Vagina (tissue), 2 donors: ENCODE data around the gene KCNH1. TPM values are rescaled to one million over a fixed set of nuclear protein-coding genes. Genes with fewer than 3 reads are reported as not detected.

Source experiments
- DNase-seq, 2 donors: peaks; one replicate each; pipeline ENCODE4 v3.0.0-alpha.2; 2017; ENCODE audit errors: extremely low spot score in 2 of 2
- H3K27ac ChIP-seq: fragments of 200-600 bp; sonication (generic); one replicate; pipeline ENCODE4 v1.5.1; 2019
- H3K27me3 ChIP-seq: fragments of 200-600 bp; sonication (generic); one replicate; pipeline ENCODE4 v1.5.1; 2019
- H3K36me3 ChIP-seq, 2 donors: fragments of 200-600 bp; sonication (generic); one replicate each; pipeline ENCODE4 v1.5.1; 2017 to 2019
- H3K4me1 ChIP-seq: fragments of 200-600 bp; sonication (generic); one replicate; pipeline ENCODE4 v1.5.1; 2019
- H3K4me3 ChIP-seq, 2 donors: fragments of 200-600 bp; sonication (generic); 1 replicate in 1 of 2; 2 replicates in 1 of 2; pipeline ENCODE4 v1.5.1; 2016 to 2019
- H3K9me3 ChIP-seq: fragments of 200-600 bp; sonication (generic); one replicate; pipeline ENCODE4 v1.5.1; 2019
- POLR2A ChIP-seq, 2 donors: fragments of 450-650 bp; IDR thresholded peaks; one replicate each; pipeline ENCODE4 v1.6.1; 2017; ENCODE audit warnings: antibody characterized with exemption in 2 of 2, mild to moderate bottlenecking in 2 of 2, moderate library complexity in 2 of 2
- POLR2AphosphoS5 ChIP-seq, 2 donors: sonication (generic); formaldehyde crosslinking; IDR thresholded peaks; one replicate each; pipeline ENCODE4 v1.9.0; 2017; ENCODE audit warnings: antibody characterized with exemption in 2 of 2, mild to moderate bottlenecking in 2 of 2, low read depth in 1 of 2; ENCODE audit not compliant: insufficient read depth in 1 of 2
- intact Hi-C: fragments of 100-400 bp; cut with DNase I; formaldehyde crosslinking; loops from one replicate; pipeline ENCODE4 v1.15.1; 2023
- total RNA-seq: library from RNA; depleted of rRNA; stranded (reverse); fragments of >200 nt; gene quantifications from one replicate; pipeline ENCODE4 v1.2.3, GENCODE V29; 2016
- TF ChIP-seq, protein P1 (sequence below), 3 experiments: fragments of 450-650 bp in 2 of 3; fragments of 200-600 bp in 1 of 3; sonication (generic) in 1 of 3; IDR thresholded peaks; one replicate each; pipeline ENCODE4 v1.5.1; 2017 to 2019; ENCODE audit warnings: antibody characterized with exemption in 3 of 3, mild to moderate bottlenecking in 2 of 3, moderate library complexity in 2 of 3

KCNH1 gene
- total RNA-seq, 1 donor from 2014 or later, result 3.9 TPM

DNA sequence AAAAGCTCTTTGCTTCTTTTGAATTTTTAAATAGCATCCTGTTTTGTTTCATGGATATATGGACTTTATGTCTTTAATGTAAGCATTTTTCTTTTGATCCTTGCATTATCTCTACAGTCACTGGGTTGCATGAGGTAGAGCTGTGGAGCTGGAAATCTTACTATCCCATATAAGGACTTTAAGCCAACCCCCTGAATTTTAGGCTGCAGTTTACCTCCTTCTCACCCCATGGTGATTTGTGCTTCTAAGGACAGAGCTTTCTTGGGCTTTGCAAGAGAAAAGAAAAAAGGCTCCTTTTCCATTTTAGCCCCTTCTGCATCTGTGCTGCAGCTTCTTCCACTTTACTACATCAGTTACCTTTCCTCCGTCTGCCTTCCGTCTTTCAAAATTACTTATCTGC lies 431.4 kb downstream of the KCNH1 start:
- TF ChIP-seq, protein P1, sequence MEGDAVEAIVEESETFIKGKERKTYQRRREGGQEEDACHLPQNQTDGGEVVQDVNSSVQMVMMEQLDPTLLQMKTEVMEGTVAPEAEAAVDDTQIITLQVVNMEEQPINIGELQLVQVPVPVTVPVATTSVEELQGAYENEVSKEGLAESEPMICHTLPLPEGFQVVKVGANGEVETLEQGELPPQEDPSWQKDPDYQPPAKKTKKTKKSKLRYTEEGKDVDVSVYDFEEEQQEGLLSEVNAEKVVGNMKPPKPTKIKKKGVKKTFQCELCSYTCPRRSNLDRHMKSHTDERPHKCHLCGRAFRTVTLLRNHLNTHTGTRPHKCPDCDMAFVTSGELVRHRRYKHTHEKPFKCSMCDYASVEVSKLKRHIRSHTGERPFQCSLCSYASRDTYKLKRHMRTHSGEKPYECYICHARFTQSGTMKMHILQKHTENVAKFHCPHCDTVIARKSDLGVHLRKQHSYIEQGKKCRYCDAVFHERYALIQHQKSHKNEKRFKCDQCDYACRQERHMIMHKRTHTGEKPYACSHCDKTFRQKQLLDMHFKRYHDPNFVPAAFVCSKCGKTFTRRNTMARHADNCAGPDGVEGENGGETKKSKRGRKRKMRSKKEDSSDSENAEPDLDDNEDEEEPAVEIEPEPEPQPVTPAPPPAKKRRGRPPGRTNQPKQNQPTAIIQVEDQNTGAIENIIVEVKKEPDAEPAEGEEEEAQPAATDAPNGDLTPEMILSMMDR (IDR thresholded peaks at IDR 0.05), result no peak
- TF ChIP-seq POLR2A (IDR thresholded peaks at IDR 0.05), result no peak
- no peaks in the 10 kb centered on the region for H3K9me3 ChIP-seq
- no peak for DNase-seq
- no peak overlapping the region for H3K4me3 ChIP-seq
- H3K36me3 ChIP-seq, result no peaks in the 10 kb centered on the region
- intact Hi-C loops, result no loop called here
- no peak overlapping the region for H3K27ac ChIP-seq
- no peaks in the 10 kb centered on the region for H3K27me3 ChIP-seq
- peaks cover 8% of the 10 kb centered on the region for H3K4me1 ChIP-seq

DNA sequence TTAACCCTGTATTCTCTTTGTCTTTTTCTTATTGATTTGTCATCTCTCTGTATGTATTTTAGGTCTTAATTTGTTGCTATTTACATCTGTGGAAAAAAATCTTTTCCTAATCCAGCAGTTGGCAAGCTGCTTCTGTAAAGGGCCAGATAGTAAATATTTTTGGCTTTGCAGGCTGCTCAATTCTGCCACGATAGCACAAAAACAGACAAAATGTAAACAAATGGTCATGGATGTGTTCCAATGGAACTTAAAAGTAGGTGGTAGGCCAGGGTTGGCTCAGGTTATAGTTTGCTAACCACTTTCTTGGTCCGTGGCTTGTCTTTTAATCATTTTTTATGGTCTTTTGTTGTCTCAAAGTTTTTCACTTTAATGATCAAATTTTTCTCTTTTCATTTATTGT lies 433.4 kb downstream of the KCNH1 start:
- no peak for DNase-seq

DNA sequence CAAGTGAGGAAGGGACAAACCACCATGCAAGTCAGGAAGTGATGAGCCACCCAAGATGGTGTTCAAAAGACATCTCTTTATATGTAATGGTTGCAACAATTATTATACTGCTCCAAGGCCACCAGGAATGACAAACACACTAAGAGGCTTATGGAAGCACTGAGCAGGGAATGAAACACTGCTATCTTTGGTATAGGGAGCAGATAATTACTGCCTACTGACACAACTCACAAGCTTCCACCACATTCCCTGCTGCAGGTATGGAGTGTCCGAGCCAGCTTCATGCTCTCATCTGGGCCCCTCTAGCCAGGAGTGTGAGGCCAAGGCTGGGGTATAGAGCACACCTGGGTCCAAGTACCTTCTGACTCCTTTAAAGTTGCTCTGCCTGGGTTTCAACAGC lies 433.9 kb downstream of the KCNH1 start:
- intact Hi-C loops, result no loop called here
- no peaks in the 10 kb centered on the region for H3K9me3 ChIP-seq
- no peak for DNase-seq
- TF ChIP-seq POLR2A (IDR thresholded peaks at IDR 0.05), result no peak
- TF ChIP-seq, protein P1 (IDR thresholded peaks at IDR 0.05), result no peak
- no peak for TF ChIP-seq POLR2AphosphoS5 (IDR thresholded peaks at IDR 0.05; ENCODE audit: insufficient read depth in 1 of 2, low read depth in 1 of 2)
- no peak overlapping the region for H3K27ac ChIP-seq
- peaks cover 8% of the 10 kb centered on the region for H3K4me1 ChIP-seq
- H3K27me3 ChIP-seq, result no peaks in the 10 kb centered on the region
- H3K36me3 ChIP-seq, result no peaks in the 10 kb centered on the region
- H3K4me3 ChIP-seq, result no peak overlapping the region

More for the DNA sequence above, 433.4 kb downstream of the KCNH1 start:
- no peaks in the 10 kb centered on the region for H3K36me3 ChIP-seq
- no peaks in the 10 kb centered on the region for H3K9me3 ChIP-seq
- H3K27ac ChIP-seq, result no peak overlapping the region
- TF ChIP-seq POLR2A (IDR thresholded peaks at IDR 0.05) (no peak), POLR2AphosphoS5 (IDR thresholded peaks at IDR 0.05; ENCODE audit: insufficient read depth in 1 of 2, low read depth in 1 of 2) (no peak)
- TF ChIP-seq, protein P1 (IDR thresholded peaks at IDR 0.05), result no peak
- intact Hi-C loops, result no loop called here
- H3K4me1 ChIP-seq, result peaks cover 8% of the 10 kb centered on the region
- no peak overlapping the region for H3K4me3 ChIP-seq
- no peaks in the 10 kb centered on the region for H3K27me3 ChIP-seq

GRCh38 chr1:210698661-210699060 lies 435.3 kb downstream of the KCNH1 start:
- TF ChIP-seq POLR2A (IDR thresholded peaks at IDR 0.05) (no peak), POLR2AphosphoS5 (IDR thresholded peaks at IDR 0.05; ENCODE audit: insufficient read depth in 1 of 2, low read depth in 1 of 2) (no peak)
- TF ChIP-seq, protein P1 (IDR thresholded peaks at IDR 0.05), result no peak
- no peak overlapping the region for H3K27ac ChIP-seq
- DNase-seq, result no peak
- no peaks in the 10 kb centered on the region for H3K36me3 ChIP-seq
- H3K4me1 ChIP-seq, result peaks cover 8% of the 10 kb centered on the region
- H3K27me3 ChIP-seq, result no peaks in the 10 kb centered on the region
- no peak overlapping the region for H3K4me3 ChIP-seq
- intact Hi-C loops, result no loop called here
- H3K9me3 ChIP-seq, result no peaks in the 10 kb centered on the region

- no peak overlapping the region for H3K4me3 ChIP-seq
- intact Hi-C loops, result no loop called here
- TF ChIP-seq, protein P1 (IDR thresholded peaks at IDR 0.05), result no peak
- TF ChIP-seq POLR2AphosphoS5 (IDR thresholded peaks at IDR 0.05; ENCODE audit: insufficient read depth in 1 of 2, low read depth in 1 of 2) (no peak), POLR2A (IDR thresholded peaks at IDR 0.05) (no peak)
These were observed 436.8 kb downstream of the KCNH1 start for GRCh38 chr1:210697185-210697584.

More at GRCh38 chr1:210697185-210697584, 436.8 kb downstream of the KCNH1 start:
- H3K36me3 ChIP-seq, result no peaks in the 10 kb centered on the region
- H3K27ac ChIP-seq, result no peak overlapping the region
- H3K4me1 ChIP-seq, result peaks cover 8% of the 10 kb centered on the region
- no peaks in the 10 kb centered on the region for H3K27me3 ChIP-seq
- no peaks in the 10 kb centered on the region for H3K9me3 ChIP-seq
- DNase-seq, result no peak
